HepG2 (cell line): ENCODE data around the gene CD79A. TPM values are rescaled to one million over a fixed set of nuclear protein-coding genes. Genes with fewer than 3 reads are reported as not detected.
A peak's percentile ranks its signal among the peaks of the same experiment; 100 is the strongest.

Experiments
- ATF6 ChIP-seq: sonication (generic); formaldehyde crosslinking; conservative IDR thresholded peaks from 2 replicates; pipeline ENCODE4 v1.4.0; 2020; ENCODE audit warnings: missing genetic modification reagents
- CENPX ChIP-seq: sonication (generic); formaldehyde crosslinking; IDR thresholded peaks from 2 replicates; pipeline ENCODE4 v1.9.0; 2021; ENCODE audit warnings: mild to moderate bottlenecking, missing genetic modification reagents, moderate library complexity
- EZH2 ChIP-seq: conservative IDR thresholded peaks from 2 replicates; pipeline ENCODE4 v1.6.1; 2012; ENCODE audit warnings: mild to moderate bottlenecking, low read depth, low read length, moderate library complexity
- GATA4 ChIP-seq: sonication (generic); IDR thresholded peaks from 2 replicates; pipeline ENCODE4 v1.6.1; 2016; ENCODE audit warnings: antibody characterized with exemption, low read depth, borderline replicate concordance
- HCFC1 ChIP-seq: fragments of 150-350 bp; IDR thresholded peaks from 2 replicates; pipeline ENCODE4 v1.6.1; 2014; ENCODE audit warnings: low read depth, low read length
- ISX ChIP-seq: sonication (generic); formaldehyde crosslinking; conservative IDR thresholded peaks from 2 replicates; pipeline ENCODE4 v1.5.0; 2020; ENCODE audit warnings: missing genetic modification reagents
- KDM4B ChIP-seq: sonication (generic); formaldehyde crosslinking; IDR thresholded peaks from 2 replicates; pipeline ENCODE4 v1.4.0; 2020; ENCODE audit warnings: missing genetic modification reagents
- PHF5A ChIP-seq: IDR thresholded peaks from one replicate; pipeline ENCODE4 v1.6.1; 2018; ENCODE audit warnings: low read depth, missing genetic modification reagents; ENCODE audit not compliant: unreplicated experiment
- POLR2AphosphoS2 ChIP-seq: IDR thresholded peaks from 2 replicates; pipeline ENCODE4 v1.6.1; 2011; ENCODE audit warnings: low read depth, low read length, improper control_type of control experiment
- SAP130 ChIP-seq: IDR thresholded peaks from 2 replicates; pipeline ENCODE4 v1.6.1; 2016; ENCODE audit warnings: low read depth
- SMC3 ChIP-seq: IDR thresholded peaks from 2 replicates; pipeline ENCODE4 v1.6.1; 2011; ENCODE audit warnings: low read length, improper control_type of control experiment
- SNRNP70 ChIP-seq: fragments of 200-400 bp; formaldehyde crosslinking; IDR thresholded peaks from 2 replicates; pipeline ENCODE4 v1.6.1; 2017; ENCODE audit warnings: mild to moderate bottlenecking, low read depth, low read length, moderate library complexity
- TP53 ChIP-seq: sonication (generic); formaldehyde crosslinking; conservative IDR thresholded peaks from 2 replicates; pipeline ENCODE4 v1.4.0; 2020; ENCODE audit warnings: missing genetic modification reagents
- TSC22D2 ChIP-seq: sonication (generic); formaldehyde crosslinking; IDR thresholded peaks from 2 replicates; pipeline ENCODE4 v1.5.1; 2020; ENCODE audit warnings: missing genetic modification reagents, mild to moderate bottlenecking, borderline replicate concordance
- U2AF1 ChIP-seq: fragments of 200-400 bp; formaldehyde crosslinking; optimal IDR thresholded peaks from 2 replicates; pipeline ENCODE3; 2017; ENCODE audit warnings: mild to moderate bottlenecking, low read depth, low read length
- ZFP1 ChIP-seq: IDR thresholded peaks from 2 replicates; pipeline ENCODE4 v1.6.1; 2016
- ZNF225 ChIP-seq: sonication (generic); formaldehyde crosslinking; IDR thresholded peaks from 2 replicates; pipeline ENCODE4 v1.4.0; 2020; ENCODE audit warnings: mild to moderate bottlenecking, missing genetic modification reagents
- ZNF350 ChIP-seq: sonication (generic); formaldehyde crosslinking; IDR thresholded peaks from 2 replicates; pipeline ENCODE4 v1.4.0; 2020; ENCODE audit warnings: mild to moderate bottlenecking, low read depth, missing genetic modification reagents, borderline replicate concordance
- ZNF367 ChIP-seq: sonication (generic); formaldehyde crosslinking; IDR thresholded peaks from 2 replicates; pipeline ENCODE4 v1.4.0; 2020; ENCODE audit warnings: missing genetic modification reagents, borderline replicate concordance
- ZNF446 ChIP-seq: sonication (generic); formaldehyde crosslinking; IDR thresholded peaks from 2 replicates; pipeline ENCODE4 v1.5.0; 2020; ENCODE audit warnings: mild to moderate bottlenecking, missing genetic modification reagents
- ZNF552 ChIP-seq: sonication (generic); formaldehyde crosslinking; IDR thresholded peaks from 2 replicates; pipeline ENCODE4 v1.9.0; 2022; ENCODE audit warnings: missing genetic modification reagents, mild to moderate bottlenecking, borderline replicate concordance
- polyA plus RNA-seq, 8 experiments: library from polyadenylated mRNA; depleted of rRNA in 3 of 8; stranded (reverse) in 7 of 8; unstranded in 1 of 8; fragments of >200 nt; fragmentation: Illumina TruSeq in 4 of 8; extraction: Trizol in 4 of 8; gene quantifications; 2 replicates each; pipeline versions ENCODE4 v1.2.1 to v1.2.3, GENCODE V29; 2011 to 2016; ENCODE audit warnings: low read depth in 4 of 8, missing spikeins in 1 of 8, mixed read lengths in 1 of 8; ENCODE audit not compliant: insufficient read depth in 1 of 8
- total RNA-seq, 5 experiments: library from RNA; depleted of rRNA; stranded (reverse); fragments of >200 nt; fragmentation: Illumina TruSeq; extraction: Trizol; gene quantifications; 2 replicates each; pipeline ENCODE4 v1.2.3, GENCODE V29; 2016; ENCODE audit warnings: low read depth in 1 of 5
- TF ChIP-seq, protein P1 (sequence below): sonication (generic); formaldehyde crosslinking; IDR thresholded peaks from 2 replicates; pipeline ENCODE4 v1.4.0; 2020; ENCODE audit warnings: mild to moderate bottlenecking, missing genetic modification reagents
- TF ChIP-seq, protein P2 (sequence below), 2 experiments: fragments of 450-650 bp in 1 of 2; sonication (generic) in 1 of 2; formaldehyde crosslinking; IDR thresholded peaks; 2 replicates each; pipeline versions ENCODE4 v1.5.0 to v1.8.0; 2020 to 2022; ENCODE audit warnings: mild to moderate bottlenecking in 1 of 2, missing genetic modification reagents in 1 of 2
- TF ChIP-seq, protein P3 (sequence below): sonication (generic); formaldehyde crosslinking; IDR thresholded peaks from 2 replicates; pipeline ENCODE4 v1.9.0; 2021; ENCODE audit warnings: missing genetic modification reagents, borderline replicate concordance

The CD79A gene
- total and polyA plus RNA-seq, 2 of the 13 experiments (the other 11 are each of a cell fraction or from before 2014, with no cell fraction given), result 0.24 to 0.33 TPM

DNA sequence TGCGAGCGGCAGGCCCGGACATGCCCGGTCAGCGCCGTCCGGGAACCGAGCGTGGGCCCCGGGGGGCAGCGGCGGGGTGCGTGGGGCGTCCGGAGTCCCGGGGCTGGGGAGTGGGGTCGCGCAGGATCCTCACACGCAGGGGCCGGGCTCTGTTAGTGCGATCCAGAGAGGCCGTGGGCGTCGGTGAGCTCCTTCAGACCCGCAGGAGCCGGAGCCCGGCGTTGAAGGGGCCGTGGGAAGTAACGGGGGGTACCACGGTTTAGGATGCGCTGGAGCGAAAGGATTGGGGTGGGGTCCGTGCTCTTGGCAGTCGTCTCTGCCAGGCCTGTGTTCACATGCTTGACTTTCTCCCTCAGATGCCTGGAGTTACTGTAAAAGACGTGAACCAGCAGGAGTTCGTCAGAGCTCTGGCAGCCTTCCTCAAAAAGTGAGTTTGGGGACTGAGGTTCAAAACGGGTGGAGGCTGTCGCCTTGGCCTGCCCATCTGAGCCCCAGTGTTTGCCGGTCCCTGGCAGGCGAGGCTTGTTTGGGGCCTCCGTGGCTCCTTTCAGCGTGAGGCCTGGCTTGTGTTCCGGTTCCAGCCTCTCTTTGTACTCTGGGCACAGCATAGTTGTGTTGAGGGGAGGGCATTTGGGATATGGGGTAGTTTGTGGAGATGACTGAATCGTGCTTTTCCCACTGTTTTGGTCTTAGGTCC is 16.5 kb upstream of the CD79A start (continued):
- TF ChIP-seq ZNF446 (CRISPR knock-in tag), result no peak
- no peak for TF ChIP-seq ZNF552 (CRISPR knock-in tag)
- peak; percentile 58 for TF ChIP-seq U2AF1
- no peak for TF ChIP-seq ZFP1 (CRISPR knock-in tag)
- TF ChIP-seq, protein P1, sequence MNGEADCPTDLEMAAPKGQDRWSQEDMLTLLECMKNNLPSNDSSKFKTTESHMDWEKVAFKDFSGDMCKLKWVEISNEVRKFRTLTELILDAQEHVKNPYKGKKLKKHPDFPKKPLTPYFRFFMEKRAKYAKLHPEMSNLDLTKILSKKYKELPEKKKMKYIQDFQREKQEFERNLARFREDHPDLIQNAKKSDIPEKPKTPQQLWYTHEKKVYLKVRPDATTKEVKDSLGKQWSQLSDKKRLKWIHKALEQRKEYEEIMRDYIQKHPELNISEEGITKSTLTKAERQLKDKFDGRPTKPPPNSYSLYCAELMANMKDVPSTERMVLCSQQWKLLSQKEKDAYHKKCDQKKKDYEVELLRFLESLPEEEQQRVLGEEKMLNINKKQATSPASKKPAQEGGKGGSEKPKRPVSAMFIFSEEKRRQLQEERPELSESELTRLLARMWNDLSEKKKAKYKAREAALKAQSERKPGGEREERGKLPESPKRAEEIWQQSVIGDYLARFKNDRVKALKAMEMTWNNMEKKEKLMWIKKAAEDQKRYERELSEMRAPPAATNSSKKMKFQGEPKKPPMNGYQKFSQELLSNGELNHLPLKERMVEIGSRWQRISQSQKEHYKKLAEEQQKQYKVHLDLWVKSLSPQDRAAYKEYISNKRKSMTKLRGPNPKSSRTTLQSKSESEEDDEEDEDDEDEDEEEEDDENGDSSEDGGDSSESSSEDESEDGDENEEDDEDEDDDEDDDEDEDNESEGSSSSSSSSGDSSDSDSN (CRISPR knock-in tag), result no peak
- no peak for TF ChIP-seq POLR2AphosphoS2
- TF ChIP-seq CENPX (CRISPR knock-in tag), result no peak
- TF ChIP-seq SAP130 (CRISPR knock-in tag), result 0 out of 2 replicates have a peak, but pooled peaks have one; percentile 13
- no peak for TF ChIP-seq SNRNP70
- TF ChIP-seq, protein P2, sequence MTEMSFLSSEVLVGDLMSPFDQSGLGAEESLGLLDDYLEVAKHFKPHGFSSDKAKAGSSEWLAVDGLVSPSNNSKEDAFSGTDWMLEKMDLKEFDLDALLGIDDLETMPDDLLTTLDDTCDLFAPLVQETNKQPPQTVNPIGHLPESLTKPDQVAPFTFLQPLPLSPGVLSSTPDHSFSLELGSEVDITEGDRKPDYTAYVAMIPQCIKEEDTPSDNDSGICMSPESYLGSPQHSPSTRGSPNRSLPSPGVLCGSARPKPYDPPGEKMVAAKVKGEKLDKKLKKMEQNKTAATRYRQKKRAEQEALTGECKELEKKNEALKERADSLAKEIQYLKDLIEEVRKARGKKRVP (CRISPR knock-in tag; IDR thresholded peaks at IDR 0.05), result 0 out of 4 replicates have a peak, but pooled peaks of 1 of the 2 experiments have one; percentile 7
- no peak for TF ChIP-seq EZH2
- TF ChIP-seq GATA4, result no peak
- no peak for TF ChIP-seq TSC22D2 (CRISPR knock-in tag)
- no peak for TF ChIP-seq SMC3
- TF ChIP-seq ZNF350 (CRISPR knock-in tag), result no peak
- TF ChIP-seq PHF5A (CRISPR knock-in tag), result no peak
- TF ChIP-seq, protein P3, sequence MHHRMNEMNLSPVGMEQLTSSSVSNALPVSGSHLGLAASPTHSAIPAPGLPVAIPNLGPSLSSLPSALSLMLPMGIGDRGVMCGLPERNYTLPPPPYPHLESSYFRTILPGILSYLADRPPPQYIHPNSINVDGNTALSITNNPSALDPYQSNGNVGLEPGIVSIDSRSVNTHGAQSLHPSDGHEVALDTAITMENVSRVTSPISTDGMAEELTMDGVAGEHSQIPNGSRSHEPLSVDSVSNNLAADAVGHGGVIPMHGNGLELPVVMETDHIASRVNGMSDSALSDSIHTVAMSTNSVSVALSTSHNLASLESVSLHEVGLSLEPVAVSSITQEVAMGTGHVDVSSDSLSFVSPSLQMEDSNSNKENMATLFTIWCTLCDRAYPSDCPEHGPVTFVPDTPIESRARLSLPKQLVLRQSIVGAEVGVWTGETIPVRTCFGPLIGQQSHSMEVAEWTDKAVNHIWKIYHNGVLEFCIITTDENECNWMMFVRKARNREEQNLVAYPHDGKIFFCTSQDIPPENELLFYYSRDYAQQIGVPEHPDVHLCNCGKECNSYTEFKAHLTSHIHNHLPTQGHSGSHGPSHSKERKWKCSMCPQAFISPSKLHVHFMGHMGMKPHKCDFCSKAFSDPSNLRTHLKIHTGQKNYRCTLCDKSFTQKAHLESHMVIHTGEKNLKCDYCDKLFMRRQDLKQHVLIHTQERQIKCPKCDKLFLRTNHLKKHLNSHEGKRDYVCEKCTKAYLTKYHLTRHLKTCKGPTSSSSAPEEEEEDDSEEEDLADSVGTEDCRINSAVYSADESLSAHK (CRISPR knock-in tag), result no peak
- no peak for TF ChIP-seq ATF6
- TF ChIP-seq ZNF367, result no peak
- 0 out of 2 replicates have a peak, but pooled peaks have one; percentile 25 for TF ChIP-seq ISX (CRISPR knock-in tag)
- no peak for TF ChIP-seq HCFC1
- peak; percentile 56; the same call in 1 of the 2 replicates for TF ChIP-seq ZNF225 (CRISPR knock-in tag)
- peak; percentile 89 for TF ChIP-seq TP53 (CRISPR knock-in tag)
- 0 out of 2 replicates have a peak, but pooled peaks have one; percentile 27 for TF ChIP-seq KDM4B
